Activated gamma-delta T cell treated with anti-CD3 and anti-CD28 coated beads, Interleukin-2, amount 50 U/mL, for 16 hours (primary cell): ENCODE measurements around the gene ESYT2.
A peak's percentile ranks its signal among the peaks of the same experiment; 100 is the strongest.

Experiments used
- DNase-seq: peaks from one replicate; pipeline ENCODE4 v3.0.0-alpha.2; 2020; ENCODE audit warnings: low read depth

Gene ESYT2

GRCh38 chr7:158828133-158829020 lies 932 bp downstream of the ESYT2 start:
- no peak for DNase-seq

GRCh38 chr7:158827411-158828132 lies 1.7 kb downstream of the ESYT2 start:
- DNase-seq: no peak

DNA sequence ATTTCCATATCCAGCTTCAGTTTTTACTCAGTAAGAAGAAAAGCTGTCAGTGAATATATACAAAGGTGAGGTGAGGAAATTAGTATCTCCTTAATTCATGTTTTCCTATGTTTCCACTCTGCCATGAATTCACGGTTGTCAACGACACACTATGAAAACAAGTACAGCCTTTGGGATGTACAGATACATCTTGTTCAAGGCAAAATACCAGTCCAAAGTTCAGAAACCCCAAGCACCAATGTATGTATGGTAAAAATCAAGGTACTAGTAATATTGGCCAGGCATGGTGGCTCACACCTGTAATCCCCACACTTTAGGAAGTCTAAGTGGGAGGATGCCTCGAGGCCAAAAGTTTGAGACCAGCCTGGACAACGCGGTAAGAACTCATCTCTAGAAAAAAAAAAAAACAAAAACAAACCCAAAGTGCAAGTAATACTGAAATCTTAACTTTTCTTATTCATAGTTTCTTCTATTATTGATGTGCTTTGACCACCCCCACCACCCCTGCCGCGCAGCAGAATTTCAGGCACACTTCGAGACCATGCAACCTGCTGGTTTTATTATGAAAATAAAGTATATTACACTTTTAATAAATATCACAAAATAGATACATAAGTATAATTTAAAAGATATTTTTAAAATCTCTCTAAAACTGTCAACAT lies 3.5 kb downstream of the ESYT2 start:
- no peak for DNase-seq

DNA sequence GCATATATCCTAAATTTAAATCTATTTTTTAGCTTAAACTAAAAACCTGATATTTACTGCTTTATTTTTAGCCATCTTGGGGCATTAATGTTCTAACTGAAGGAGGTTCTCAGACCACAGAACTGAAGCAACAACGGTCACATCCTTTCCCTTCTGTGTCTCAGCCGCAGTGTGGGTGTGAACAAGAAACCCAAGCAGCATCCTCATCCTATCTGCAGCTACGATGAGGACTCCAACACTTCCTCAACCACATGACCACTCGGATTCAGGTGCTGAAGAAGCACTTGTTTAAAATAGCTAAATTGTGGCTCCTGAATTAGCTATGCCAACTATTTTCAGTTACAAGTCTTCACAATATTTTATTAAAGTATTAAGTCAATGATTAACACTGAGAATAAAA lies 5.3 kb downstream of the ESYT2 start:
- peak; percentile 54 for DNase-seq

DNA sequence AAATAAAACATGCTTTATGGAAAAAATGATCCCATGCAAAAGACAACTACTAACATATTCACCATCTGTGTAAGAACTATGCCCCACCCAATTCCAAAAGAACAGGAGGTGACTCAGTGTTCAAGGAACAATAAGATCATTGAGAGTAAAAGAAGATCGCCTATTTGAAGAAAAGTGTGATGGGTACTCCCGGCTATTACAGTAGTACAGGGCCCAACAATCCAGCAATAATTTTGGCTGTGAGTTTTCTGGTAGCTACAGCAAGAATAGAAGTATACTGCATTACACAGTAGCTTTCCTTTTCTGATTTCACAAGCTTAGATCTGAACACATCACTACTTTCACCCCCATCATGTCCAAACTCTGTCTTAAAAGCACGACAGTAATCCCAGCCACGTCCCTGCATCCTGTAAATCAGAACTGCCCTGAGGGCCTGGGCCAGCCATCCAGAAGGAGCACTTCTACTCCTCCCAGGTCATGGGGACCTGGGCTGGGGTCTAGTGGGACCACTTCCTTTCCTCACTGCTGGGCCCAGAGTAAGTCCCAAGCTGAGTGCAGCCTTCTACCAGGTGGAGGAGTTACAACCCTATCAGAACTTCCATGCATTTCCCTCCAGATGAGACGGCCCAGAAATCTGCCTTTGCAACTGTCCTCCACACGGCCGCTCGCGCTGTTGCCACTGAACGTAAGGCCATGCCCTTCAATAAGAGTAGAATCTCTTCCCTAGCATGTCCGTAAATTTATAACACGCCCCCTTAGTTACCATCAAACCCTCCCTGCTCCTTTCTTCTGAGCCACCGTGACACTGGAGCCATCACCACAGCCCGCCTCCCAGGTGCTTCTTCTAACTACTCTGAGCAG lies 7.9 kb downstream of the ESYT2 start:
- DNase-seq: no peak

DNA sequence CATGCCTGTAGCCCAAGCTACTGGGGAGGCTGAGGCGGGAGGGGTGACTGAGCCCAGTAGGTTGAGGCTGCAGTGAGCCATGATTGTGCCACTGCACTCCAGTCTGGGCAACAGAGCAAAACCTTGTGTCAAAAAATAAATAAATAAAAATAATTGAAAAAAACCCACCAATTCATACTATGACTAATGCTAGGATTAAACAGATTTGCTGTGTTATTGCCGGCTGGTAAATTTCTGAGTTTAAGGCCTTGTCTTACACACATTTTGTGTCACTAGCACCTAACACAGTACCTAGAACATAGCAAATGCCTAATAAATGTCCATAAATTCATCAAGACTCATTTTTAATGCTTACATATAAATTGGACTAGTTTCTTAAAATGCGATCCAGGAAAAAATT lies 8.7 kb downstream of the ESYT2 start:
- DNase-seq: no peak

GRCh38 chr7:158819571-158820203 lies 9.6 kb downstream of the ESYT2 start:
- no peak for DNase-seq

GRCh38 chr7:158818325-158819213 lies 10.7 kb downstream of the ESYT2 start:
- DNase-seq: peak; percentile 62

DNA sequence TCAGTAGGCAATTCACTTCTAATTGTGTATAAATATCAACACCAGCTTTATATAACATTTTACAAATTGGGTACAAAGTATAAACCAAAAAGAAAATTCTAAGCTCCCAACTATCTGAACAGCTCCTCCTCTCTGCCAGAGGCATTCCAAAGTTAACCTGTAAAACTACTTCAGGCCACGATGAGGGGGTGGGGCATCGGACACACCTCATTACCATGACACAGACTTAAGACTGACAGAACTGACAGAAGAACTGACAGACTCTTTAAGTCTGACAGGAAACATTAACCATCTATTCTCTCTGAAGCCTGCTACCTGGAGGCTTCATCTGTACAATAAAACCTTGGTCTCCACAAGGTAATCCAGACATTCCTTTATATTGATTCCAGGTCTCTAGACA lies 12.3 kb downstream of the ESYT2 start:
- no peak for DNase-seq

DNA sequence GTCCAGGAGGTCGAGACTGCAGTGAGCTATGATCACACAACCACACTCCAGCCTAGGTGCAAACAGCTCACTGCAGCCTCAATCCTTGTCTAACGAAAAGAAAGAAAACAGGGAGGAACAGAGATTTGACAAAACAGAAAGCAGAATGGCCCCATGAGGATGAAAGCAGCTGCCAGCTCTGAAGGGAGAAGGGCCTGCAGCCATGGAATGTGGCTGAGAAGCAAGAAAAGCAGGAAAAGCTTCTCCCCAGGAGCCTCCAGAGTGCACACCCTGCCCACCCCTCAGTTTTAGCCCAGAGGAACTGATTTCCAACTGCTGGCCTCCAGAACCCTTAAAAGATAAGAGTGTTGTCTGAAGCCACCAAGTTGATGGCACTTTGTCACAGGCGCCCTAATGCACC lies 13.0 kb downstream of the ESYT2 start:
- no peak for DNase-seq

GRCh38 chr7:158815800-158816128 lies 13.5 kb downstream of the ESYT2 start:
- DNase-seq: no peak

DNA sequence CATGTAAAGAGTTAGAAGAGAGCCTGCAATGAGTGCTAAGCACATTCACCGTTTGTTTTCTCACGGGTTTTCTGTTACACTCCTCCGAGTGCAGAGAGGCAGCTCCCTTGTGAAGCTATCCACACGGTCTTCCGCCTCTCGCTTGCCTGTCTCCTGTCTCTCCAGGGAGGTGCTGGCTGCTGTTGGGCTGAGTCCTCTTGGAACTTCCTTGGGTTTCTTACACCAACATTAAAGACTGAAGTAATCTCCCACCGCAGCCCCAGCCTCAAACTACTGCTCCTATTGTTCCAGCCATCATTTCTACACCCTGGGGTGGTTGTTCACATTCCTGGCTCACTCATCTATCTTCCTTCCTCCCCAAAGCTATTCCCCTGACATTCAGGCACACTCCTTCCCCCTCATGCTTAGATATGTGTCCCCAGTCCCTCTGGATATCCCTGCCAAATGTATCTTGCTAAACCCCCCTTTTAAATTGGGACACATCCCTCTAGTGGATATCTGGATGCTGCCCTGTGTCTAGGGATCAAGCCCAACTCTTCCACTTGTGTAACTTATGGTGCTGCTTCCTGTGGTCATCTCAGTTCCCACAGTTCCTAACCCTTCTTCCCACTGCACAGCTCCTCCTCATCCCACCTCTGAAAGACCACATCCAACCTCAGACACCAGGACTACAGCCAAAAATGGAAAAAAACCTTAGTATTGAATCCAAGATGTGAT lies 14.1 kb downstream of the ESYT2 start:
- DNase-seq: no peak

- peak; percentile 38 for DNase-seq
These were observed 14.7 kb downstream of the ESYT2 start for GRCh38 chr7:158814637-158815036.

GRCh38 chr7:158812684-158813083 lies 16.6 kb downstream of the ESYT2 start:
- no peak for DNase-seq

DNA sequence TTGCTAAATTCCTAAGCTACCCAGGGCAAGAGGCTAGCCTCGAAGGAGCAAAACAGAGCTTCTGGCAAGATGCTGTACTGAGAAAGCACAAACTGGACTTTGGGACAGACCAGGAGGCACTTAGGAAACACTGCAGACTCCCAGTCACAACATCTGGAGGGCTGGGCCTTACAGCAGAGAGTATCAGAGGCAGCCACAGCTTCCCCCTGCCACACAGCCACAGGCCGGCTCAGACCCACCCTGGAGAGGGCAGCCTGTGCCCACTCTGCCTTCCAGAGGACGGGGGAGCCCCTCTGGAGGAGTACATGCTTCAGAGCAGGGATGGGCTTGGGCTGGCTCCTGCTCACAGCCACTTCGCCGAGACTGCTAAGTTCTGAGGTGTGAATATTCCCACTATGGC lies 17.4 kb downstream of the ESYT2 start:
- DNase-seq: no peak

DNA sequence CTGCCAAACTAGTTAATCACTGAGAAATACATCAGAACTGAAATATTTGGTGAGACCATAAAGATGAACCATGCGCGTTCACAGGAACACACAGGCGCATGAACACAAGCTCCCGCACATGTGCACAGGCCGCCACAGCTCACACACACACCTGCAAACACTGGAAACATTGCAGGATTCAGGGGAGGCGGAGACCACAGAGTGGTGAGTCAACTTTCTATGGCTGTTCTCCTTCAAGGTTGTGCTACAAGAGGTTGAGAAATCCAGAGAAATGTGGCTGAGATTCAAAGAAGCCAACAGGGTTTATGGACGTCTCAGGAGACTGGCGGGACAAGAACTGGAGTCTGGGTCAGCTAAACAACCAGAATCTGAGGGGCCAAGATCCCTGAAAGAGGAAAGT lies 17.8 kb downstream of the ESYT2 start:
- DNase-seq: no peak

DNA sequence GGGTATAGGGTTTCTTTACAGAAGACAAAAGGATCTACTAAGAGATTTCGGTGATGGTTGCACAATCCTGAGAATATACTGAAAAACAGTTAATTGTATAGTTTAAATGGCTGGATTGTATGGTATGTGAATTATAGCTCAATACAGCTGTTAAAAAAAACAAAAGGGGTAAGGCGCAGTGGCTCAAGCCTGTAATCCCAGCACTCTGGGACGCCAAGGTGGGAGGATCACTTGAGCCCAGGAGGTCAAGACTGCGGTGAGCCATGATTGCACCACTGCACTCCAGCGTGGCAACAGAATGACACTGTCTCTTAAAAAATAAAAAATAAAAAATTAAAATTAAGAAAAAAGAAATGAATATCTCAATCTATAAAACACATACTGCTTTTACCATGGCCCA lies 18.5 kb downstream of the ESYT2 start:
- DNase-seq: no peak

DNA sequence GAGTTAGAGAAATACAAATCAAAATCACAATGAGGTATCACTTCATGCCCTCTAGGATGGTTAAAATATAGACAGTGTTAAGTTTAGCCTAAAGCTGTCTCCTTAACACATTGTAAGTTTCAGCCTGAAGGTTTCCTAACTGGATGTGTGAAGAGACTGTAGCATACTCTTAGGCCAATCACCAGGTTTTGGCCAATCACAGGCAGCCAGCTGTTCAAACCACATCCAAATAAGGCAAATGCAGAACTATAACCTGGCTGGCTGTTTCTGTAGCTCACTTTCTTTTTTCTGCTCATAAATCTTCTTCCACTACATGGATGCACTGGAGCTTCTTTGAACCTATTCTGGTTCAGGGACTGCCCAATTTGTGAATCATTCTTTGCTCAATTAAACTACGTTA lies 19.7 kb downstream of the ESYT2 start:
- DNase-seq: no peak

GRCh38 chr7:158808126-158808525 lies 21.2 kb downstream of the ESYT2 start:
- DNase-seq: no peak

- DNase-seq: no peak
These were observed 23.4 kb downstream of the ESYT2 start for GRCh38 chr7:158805937-158806336.
